H1 (cell line): Measurements from ENCODE around the gene HENMT1. TPM values are rescaled to one million over a fixed set of nuclear protein-coding genes. Genes with fewer than 3 reads are reported as not detected.
A peak's percentile ranks its signal among the peaks of the same experiment; 100 is the strongest.

ENCODE experiments used
- BACH1 ChIP-seq: IDR thresholded peaks from 2 replicates; pipeline ENCODE4 v1.6.1; 2012; ENCODE audit warnings: low read length, improper control_type of control experiment
- JUN ChIP-seq: IDR thresholded peaks from 2 replicates; pipeline ENCODE4 v1.6.1; 2011; ENCODE audit warnings: low read depth, mild to moderate bottlenecking, improper control_type of control experiment, low read length
- SIRT6 ChIP-seq: IDR thresholded peaks from one replicate; pipeline ENCODE4 v1.7.1; 2012; ENCODE audit warnings: low read length, inconsistent platforms
- SP2 ChIP-seq: IDR thresholded peaks from 2 replicates; pipeline ENCODE4 v1.6.1; 2012; ENCODE audit warnings: mild to moderate bottlenecking, low read length, inconsistent platforms
- TEAD4 ChIP-seq: IDR thresholded peaks from 2 replicates; pipeline ENCODE4 v1.6.1; 2012; ENCODE audit warnings: low read depth, low read length, inconsistent platforms, mixed read lengths
- polyA plus RNA-seq, 7 experiments: library from polyadenylated mRNA; depleted of rRNA in 3 of 7; stranded (reverse) in 5 of 7; unstranded in 2 of 7; fragments of >200 nt in 5 of 7; fragments of 200-250 nt in 2 of 7; gene quantifications; 1 replicate in 5 of 7; 2 replicates in 1 of 7; 4 replicates in 1 of 7; pipeline versions ENCODE4 v1.2.1 to v1.2.3, GENCODE V29; 2011 to 2013; ENCODE audit warnings: missing spikeins in 2 of 7, mixed read lengths in 2 of 7
- total RNA-seq: library from RNA; stranded (reverse); fragmentation: NEBNext Ultra II Directional; extraction: Animal tissue kit (Norgen Biotek cat#: 25700); gene quantifications from 2 replicates; pipeline ENCODE4 v1.2.1, GENCODE V29; 2021
- TF ChIP-seq, protein P1 (sequence below), 3 experiments: IDR thresholded peaks; 1 replicate in 2 of 3; 2 replicates in 1 of 3; pipeline versions ENCODE4 v1.5.1 to v1.6.1; 2011; ENCODE audit warnings: low read length in 3 of 3, mild to moderate bottlenecking in 3 of 3, inconsistent platforms in 2 of 3, low read depth in 1 of 3, moderate library complexity in 1 of 3; ENCODE audit not compliant: insufficient read depth in 1 of 3; ENCODE audit errors: control extremely low read depth in 1 of 3
- TF ChIP-seq, protein P2 (sequence below): fragments of 300-600 bp; sonication (generic); IDR thresholded peaks from 2 replicates; pipeline ENCODE4 v1.7.1; 2012; ENCODE audit warnings: low read length, moderate library complexity, mild to moderate bottlenecking, inconsistent platforms; ENCODE audit not compliant: insufficient replicate concordance

Gene HENMT1
- total and polyA plus RNA-seq, 2 of the 8 experiments (the other 6 are each of a cell fraction or from before 2014, with no cell fraction given), result 2.9 to 5.6 TPM

GRCh38 chr1:108692724-108693655, 32.1 kb upstream of the HENMT1 start (continued):
- TF ChIP-seq, protein P1, sequence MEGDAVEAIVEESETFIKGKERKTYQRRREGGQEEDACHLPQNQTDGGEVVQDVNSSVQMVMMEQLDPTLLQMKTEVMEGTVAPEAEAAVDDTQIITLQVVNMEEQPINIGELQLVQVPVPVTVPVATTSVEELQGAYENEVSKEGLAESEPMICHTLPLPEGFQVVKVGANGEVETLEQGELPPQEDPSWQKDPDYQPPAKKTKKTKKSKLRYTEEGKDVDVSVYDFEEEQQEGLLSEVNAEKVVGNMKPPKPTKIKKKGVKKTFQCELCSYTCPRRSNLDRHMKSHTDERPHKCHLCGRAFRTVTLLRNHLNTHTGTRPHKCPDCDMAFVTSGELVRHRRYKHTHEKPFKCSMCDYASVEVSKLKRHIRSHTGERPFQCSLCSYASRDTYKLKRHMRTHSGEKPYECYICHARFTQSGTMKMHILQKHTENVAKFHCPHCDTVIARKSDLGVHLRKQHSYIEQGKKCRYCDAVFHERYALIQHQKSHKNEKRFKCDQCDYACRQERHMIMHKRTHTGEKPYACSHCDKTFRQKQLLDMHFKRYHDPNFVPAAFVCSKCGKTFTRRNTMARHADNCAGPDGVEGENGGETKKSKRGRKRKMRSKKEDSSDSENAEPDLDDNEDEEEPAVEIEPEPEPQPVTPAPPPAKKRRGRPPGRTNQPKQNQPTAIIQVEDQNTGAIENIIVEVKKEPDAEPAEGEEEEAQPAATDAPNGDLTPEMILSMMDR (IDR thresholded peaks at IDR 0.05; ENCODE audit: control extremely low read depth in 1 of 3, insufficient read depth in 1 of 3, low read depth in 1 of 3, low read length in 3 of 3), result peak in 1 of 3 experiments; percentile 12; a peak in 1 of 4 replicates
- no peak for TF ChIP-seq BACH1
- TF ChIP-seq SP2, result no peak
- no peak for TF ChIP-seq TEAD4
- TF ChIP-seq, protein P2, sequence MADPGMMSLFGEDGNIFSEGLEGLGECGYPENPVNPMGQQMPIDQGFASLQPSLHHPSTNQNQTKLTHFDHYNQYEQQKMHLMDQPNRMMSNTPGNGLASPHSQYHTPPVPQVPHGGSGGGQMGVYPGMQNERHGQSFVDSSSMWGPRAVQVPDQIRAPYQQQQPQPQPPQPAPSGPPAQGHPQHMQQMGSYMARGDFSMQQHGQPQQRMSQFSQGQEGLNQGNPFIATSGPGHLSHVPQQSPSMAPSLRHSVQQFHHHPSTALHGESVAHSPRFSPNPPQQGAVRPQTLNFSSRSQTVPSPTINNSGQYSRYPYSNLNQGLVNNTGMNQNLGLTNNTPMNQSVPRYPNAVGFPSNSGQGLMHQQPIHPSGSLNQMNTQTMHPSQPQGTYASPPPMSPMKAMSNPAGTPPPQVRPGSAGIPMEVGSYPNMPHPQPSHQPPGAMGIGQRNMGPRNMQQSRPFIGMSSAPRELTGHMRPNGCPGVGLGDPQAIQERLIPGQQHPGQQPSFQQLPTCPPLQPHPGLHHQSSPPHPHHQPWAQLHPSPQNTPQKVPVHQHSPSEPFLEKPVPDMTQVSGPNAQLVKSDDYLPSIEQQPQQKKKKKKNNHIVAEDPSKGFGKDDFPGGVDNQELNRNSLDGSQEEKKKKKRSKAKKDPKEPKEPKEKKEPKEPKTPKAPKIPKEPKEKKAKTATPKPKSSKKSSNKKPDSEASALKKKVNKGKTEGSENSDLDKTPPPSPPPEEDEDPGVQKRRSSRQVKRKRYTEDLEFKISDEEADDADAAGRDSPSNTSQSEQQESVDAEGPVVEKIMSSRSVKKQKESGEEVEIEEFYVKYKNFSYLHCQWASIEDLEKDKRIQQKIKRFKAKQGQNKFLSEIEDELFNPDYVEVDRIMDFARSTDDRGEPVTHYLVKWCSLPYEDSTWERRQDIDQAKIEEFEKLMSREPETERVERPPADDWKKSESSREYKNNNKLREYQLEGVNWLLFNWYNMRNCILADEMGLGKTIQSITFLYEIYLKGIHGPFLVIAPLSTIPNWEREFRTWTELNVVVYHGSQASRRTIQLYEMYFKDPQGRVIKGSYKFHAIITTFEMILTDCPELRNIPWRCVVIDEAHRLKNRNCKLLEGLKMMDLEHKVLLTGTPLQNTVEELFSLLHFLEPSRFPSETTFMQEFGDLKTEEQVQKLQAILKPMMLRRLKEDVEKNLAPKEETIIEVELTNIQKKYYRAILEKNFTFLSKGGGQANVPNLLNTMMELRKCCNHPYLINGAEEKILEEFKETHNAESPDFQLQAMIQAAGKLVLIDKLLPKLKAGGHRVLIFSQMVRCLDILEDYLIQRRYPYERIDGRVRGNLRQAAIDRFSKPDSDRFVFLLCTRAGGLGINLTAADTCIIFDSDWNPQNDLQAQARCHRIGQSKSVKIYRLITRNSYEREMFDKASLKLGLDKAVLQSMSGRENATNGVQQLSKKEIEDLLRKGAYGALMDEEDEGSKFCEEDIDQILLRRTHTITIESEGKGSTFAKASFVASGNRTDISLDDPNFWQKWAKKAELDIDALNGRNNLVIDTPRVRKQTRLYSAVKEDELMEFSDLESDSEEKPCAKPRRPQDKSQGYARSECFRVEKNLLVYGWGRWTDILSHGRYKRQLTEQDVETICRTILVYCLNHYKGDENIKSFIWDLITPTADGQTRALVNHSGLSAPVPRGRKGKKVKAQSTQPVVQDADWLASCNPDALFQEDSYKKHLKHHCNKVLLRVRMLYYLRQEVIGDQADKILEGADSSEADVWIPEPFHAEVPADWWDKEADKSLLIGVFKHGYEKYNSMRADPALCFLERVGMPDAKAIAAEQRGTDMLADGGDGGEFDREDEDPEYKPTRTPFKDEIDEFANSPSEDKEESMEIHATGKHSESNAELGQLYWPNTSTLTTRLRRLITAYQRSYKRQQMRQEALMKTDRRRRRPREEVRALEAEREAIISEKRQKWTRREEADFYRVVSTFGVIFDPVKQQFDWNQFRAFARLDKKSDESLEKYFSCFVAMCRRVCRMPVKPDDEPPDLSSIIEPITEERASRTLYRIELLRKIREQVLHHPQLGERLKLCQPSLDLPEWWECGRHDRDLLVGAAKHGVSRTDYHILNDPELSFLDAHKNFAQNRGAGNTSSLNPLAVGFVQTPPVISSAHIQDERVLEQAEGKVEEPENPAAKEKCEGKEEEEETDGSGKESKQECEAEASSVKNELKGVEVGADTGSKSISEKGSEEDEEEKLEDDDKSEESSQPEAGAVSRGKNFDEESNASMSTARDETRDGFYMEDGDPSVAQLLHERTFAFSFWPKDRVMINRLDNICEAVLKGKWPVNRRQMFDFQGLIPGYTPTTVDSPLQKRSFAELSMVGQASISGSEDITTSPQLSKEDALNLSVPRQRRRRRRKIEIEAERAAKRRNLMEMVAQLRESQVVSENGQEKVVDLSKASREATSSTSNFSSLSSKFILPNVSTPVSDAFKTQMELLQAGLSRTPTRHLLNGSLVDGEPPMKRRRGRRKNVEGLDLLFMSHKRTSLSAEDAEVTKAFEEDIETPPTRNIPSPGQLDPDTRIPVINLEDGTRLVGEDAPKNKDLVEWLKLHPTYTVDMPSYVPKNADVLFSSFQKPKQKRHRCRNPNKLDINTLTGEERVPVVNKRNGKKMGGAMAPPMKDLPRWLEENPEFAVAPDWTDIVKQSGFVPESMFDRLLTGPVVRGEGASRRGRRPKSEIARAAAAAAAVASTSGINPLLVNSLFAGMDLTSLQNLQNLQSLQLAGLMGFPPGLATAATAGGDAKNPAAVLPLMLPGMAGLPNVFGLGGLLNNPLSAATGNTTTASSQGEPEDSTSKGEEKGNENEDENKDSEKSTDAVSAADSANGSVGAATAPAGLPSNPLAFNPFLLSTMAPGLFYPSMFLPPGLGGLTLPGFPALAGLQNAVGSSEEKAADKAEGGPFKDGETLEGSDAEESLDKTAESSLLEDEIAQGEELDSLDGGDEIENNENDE, result no peak
- no peak for TF ChIP-seq SIRT6
- TF ChIP-seq JUN, result no peak
